ENCODE data around the gene TEK. TPM values are rescaled to one million over a fixed set of nuclear protein-coding genes. Genes with fewer than 3 reads are reported as not detected.

TEK gene
- polyA plus RNA-seq, 4 donors: 0.22 to 11.3 (median 4.6) TPM

GRCh38 chr9:27184556-27185351 lies 75.7 kb downstream of the TEK start:
- WGBS, 3 donors: 56 to 74% (median 69%) methylated on average over 5 of the region's 5 CpGs
- no peak for FAIRE-seq
- no peak overlapping the region for H3K4me3 ChIP-seq (ENCODE audit: low read depth in 1 of 3, low read length in 3 of 3)
- no peaks in the 10 kb centered on the region for H3K4me1 ChIP-seq (ENCODE audit: control insufficient read depth in 3 of 3, insufficient read depth in 2 of 3, low read depth in 1 of 3, low read length in 2 of 3)
- no peaks in the 10 kb centered on the region for H3K36me3 ChIP-seq (ENCODE audit: control insufficient read depth in 3 of 3, insufficient read depth in 2 of 3, low read depth in 1 of 3, low read length in 3 of 3)
- no peaks in the 10 kb centered on the region for H3K27me3 ChIP-seq (ENCODE audit: control insufficient read depth in 3 of 3, insufficient read depth in 3 of 3, low read length in 3 of 3)
- no peak overlapping the region for H3K27ac ChIP-seq (ENCODE audit: low read depth in 1 of 3, low read length in 2 of 3)
- no peaks in the 10 kb centered on the region for H3K9me3 ChIP-seq (ENCODE audit: control insufficient read depth in 2 of 2, insufficient read depth in 1 of 2, low read depth in 1 of 2, low read length in 1 of 2)
- DNase-seq: no peak

- 24 to 64% (median 31%) methylated on average over 1 of the region's 1 CpG for WGBS, 3 donors
- Histone ChIP-seq H3K36me3 (ENCODE audit: control insufficient read depth in 3 of 3, insufficient read depth in 2 of 3, low read depth in 1 of 3, low read length in 3 of 3) (no peaks in the 10 kb centered on the region), H3K4me3 (ENCODE audit: low read depth in 1 of 3, low read length in 3 of 3) (no peak overlapping the region), H3K27me3 (ENCODE audit: control insufficient read depth in 3 of 3, insufficient read depth in 3 of 3, low read length in 3 of 3) (no peaks in the 10 kb centered on the region), H3K4me1 (ENCODE audit: control insufficient read depth in 3 of 3, insufficient read depth in 2 of 3, low read depth in 1 of 3, low read length in 2 of 3) (no peaks in the 10 kb centered on the region), H3K9me3 (ENCODE audit: control insufficient read depth in 2 of 2, insufficient read depth in 1 of 2, low read depth in 1 of 2, low read length in 1 of 2) (no peaks in the 10 kb centered on the region), H3K27ac (ENCODE audit: low read depth in 1 of 3, low read length in 2 of 3) (no peak overlapping the region)
- peak in 1 of 2 donors; percentile 15 for DNase-seq
- FAIRE-seq: no peak
These were observed 79.4 kb downstream of the TEK start for GRCh38 chr9:27188426-27188825.

GRCh38 chr9:27189426-27189825 lies 80.4 kb downstream of the TEK start:
- no peak overlapping the region for H3K4me3 ChIP-seq (ENCODE audit: low read depth in 1 of 3, low read length in 3 of 3)
- no peak for FAIRE-seq
- WGBS, 3 donors: 87 to 97% (median 94%) methylated on average over 1 of the region's 1 CpG

GRCh38 chr9:27192291-27192960 lies 83.4 kb downstream of the TEK start:
- WGBS, 3 donors: 60 to 82% (median 77%) methylated on average over 10 of the region's 10 CpGs
- no peak for FAIRE-seq
- DNase-seq: no peak
- no peaks in the 10 kb centered on the region for H3K9me3 ChIP-seq (ENCODE audit: control insufficient read depth in 2 of 2, insufficient read depth in 1 of 2, low read depth in 1 of 2, low read length in 1 of 2)
- no peaks in the 10 kb centered on the region for H3K4me1 ChIP-seq (ENCODE audit: control insufficient read depth in 3 of 3, insufficient read depth in 2 of 3, low read depth in 1 of 3, low read length in 2 of 3)
- H3K27me3 ChIP-seq (ENCODE audit: control insufficient read depth in 3 of 3, insufficient read depth in 3 of 3, low read length in 3 of 3): no peaks in the 10 kb centered on the region
- H3K27ac ChIP-seq (ENCODE audit: low read depth in 1 of 3, low read length in 2 of 3): no peak overlapping the region
- H3K36me3 ChIP-seq (ENCODE audit: control insufficient read depth in 3 of 3, insufficient read depth in 2 of 3, low read depth in 1 of 3, low read length in 3 of 3): peaks cover 0 to 2% (median 0%) of the 10 kb centered on the region in 3 donors
- no peak overlapping the region for H3K4me3 ChIP-seq (ENCODE audit: low read depth in 1 of 3, low read length in 3 of 3)

More at GRCh38 chr9:27189426-27189825, 80.4 kb downstream of the TEK start:
- Histone ChIP-seq H3K27me3 (ENCODE audit: control insufficient read depth in 3 of 3, insufficient read depth in 3 of 3, low read length in 3 of 3) (no peaks in the 10 kb centered on the region), H3K36me3 (ENCODE audit: control insufficient read depth in 3 of 3, insufficient read depth in 2 of 3, low read depth in 1 of 3, low read length in 3 of 3) (no peaks in the 10 kb centered on the region), H3K27ac (ENCODE audit: low read depth in 1 of 3, low read length in 2 of 3) (no peak overlapping the region), H3K4me1 (ENCODE audit: control insufficient read depth in 3 of 3, insufficient read depth in 2 of 3, low read depth in 1 of 3, low read length in 2 of 3) (no peaks in the 10 kb centered on the region), H3K9me3 (ENCODE audit: control insufficient read depth in 2 of 2, insufficient read depth in 1 of 2, low read depth in 1 of 2, low read length in 1 of 2) (no peaks in the 10 kb centered on the region)
- no peak for DNase-seq

GRCh38 chr9:27193886-27194285 lies 84.9 kb downstream of the TEK start:
- WGBS, 3 donors: 73 to 88% (median 88%) methylated on average over 1 of the region's 1 CpG
- H3K9me3 ChIP-seq (ENCODE audit: control insufficient read depth in 2 of 2, insufficient read depth in 1 of 2, low read depth in 1 of 2, low read length in 1 of 2): no peaks in the 10 kb centered on the region
- no peak for FAIRE-seq
- no peaks in the 10 kb centered on the region for H3K27me3 ChIP-seq (ENCODE audit: control insufficient read depth in 3 of 3, insufficient read depth in 3 of 3, low read length in 3 of 3)
- DNase-seq: no peak
- H3K4me1 ChIP-seq (ENCODE audit: control insufficient read depth in 3 of 3, insufficient read depth in 2 of 3, low read depth in 1 of 3, low read length in 2 of 3): no peaks in the 10 kb centered on the region
- no peak overlapping the region for H3K27ac ChIP-seq (ENCODE audit: low read depth in 1 of 3, low read length in 2 of 3)
- H3K4me3 ChIP-seq (ENCODE audit: low read depth in 1 of 3, low read length in 3 of 3): no peak overlapping the region
- H3K36me3 ChIP-seq (ENCODE audit: control insufficient read depth in 3 of 3, insufficient read depth in 2 of 3, low read depth in 1 of 3, low read length in 3 of 3): peaks cover 0 to 2% (median 0%) of the 10 kb centered on the region in 3 donors

- WGBS, 3 donors: 56 to 64% (median 62%) methylated on average over 5 of the region's 5 CpGs
- H3K4me3 ChIP-seq (ENCODE audit: low read depth in 1 of 3, low read length in 3 of 3): no peak overlapping the region
- peaks cover 0 to 2% (median 0%) of the 10 kb centered on the region in 3 donors for H3K36me3 ChIP-seq (ENCODE audit: control insufficient read depth in 3 of 3, insufficient read depth in 2 of 3, low read depth in 1 of 3, low read length in 3 of 3)
- DNase-seq: peak in 1 of 2 donors; percentile 10
- no peak for FAIRE-seq
- H3K27me3 ChIP-seq (ENCODE audit: control insufficient read depth in 3 of 3, insufficient read depth in 3 of 3, low read length in 3 of 3): no peaks in the 10 kb centered on the region
- no peak overlapping the region for H3K27ac ChIP-seq (ENCODE audit: low read depth in 1 of 3, low read length in 2 of 3)
- H3K9me3 ChIP-seq (ENCODE audit: control insufficient read depth in 2 of 2, insufficient read depth in 1 of 2, low read depth in 1 of 2, low read length in 1 of 2): no peaks in the 10 kb centered on the region
- no peaks in the 10 kb centered on the region for H3K4me1 ChIP-seq (ENCODE audit: control insufficient read depth in 3 of 3, insufficient read depth in 2 of 3, low read depth in 1 of 3, low read length in 2 of 3)
These were observed 85.5 kb downstream of the TEK start for GRCh38 chr9:27194401-27195091.

GRCh38 chr9:27195191-27195590 lies 86.2 kb downstream of the TEK start:
- no peak for DNase-seq
- no peak for FAIRE-seq
- peaks cover 0 to 2% (median 0%) of the 10 kb centered on the region in 3 donors for H3K36me3 ChIP-seq (ENCODE audit: control insufficient read depth in 3 of 3, insufficient read depth in 2 of 3, low read depth in 1 of 3, low read length in 3 of 3)
- H3K4me3 ChIP-seq (ENCODE audit: low read depth in 1 of 3, low read length in 3 of 3): no peak overlapping the region
- H3K27me3 ChIP-seq (ENCODE audit: control insufficient read depth in 3 of 3, insufficient read depth in 3 of 3, low read length in 3 of 3): no peaks in the 10 kb centered on the region
- no peak overlapping the region for H3K27ac ChIP-seq (ENCODE audit: low read depth in 1 of 3, low read length in 2 of 3)
- no peaks in the 10 kb centered on the region for H3K4me1 ChIP-seq (ENCODE audit: control insufficient read depth in 3 of 3, insufficient read depth in 2 of 3, low read depth in 1 of 3, low read length in 2 of 3)
- H3K9me3 ChIP-seq (ENCODE audit: control insufficient read depth in 2 of 2, insufficient read depth in 1 of 2, low read depth in 1 of 2, low read length in 1 of 2): no peaks in the 10 kb centered on the region
- WGBS, 3 donors: 69 to 77% (median 75%) methylated on average over 3 of the region's 3 CpGs

- Histone ChIP-seq H3K27me3 (ENCODE audit: control insufficient read depth in 3 of 3, insufficient read depth in 3 of 3, low read length in 3 of 3) (no peaks in the 10 kb centered on the region), H3K36me3 (ENCODE audit: control insufficient read depth in 3 of 3, insufficient read depth in 2 of 3, low read depth in 1 of 3, low read length in 3 of 3) (peaks cover 0 to 2% (median 0%) of the 10 kb centered on the region in 3 donors), H3K4me1 (ENCODE audit: control insufficient read depth in 3 of 3, insufficient read depth in 2 of 3, low read depth in 1 of 3, low read length in 2 of 3) (no peaks in the 10 kb centered on the region), H3K27ac (ENCODE audit: low read depth in 1 of 3, low read length in 2 of 3) (no peak overlapping the region), H3K9me3 (ENCODE audit: control insufficient read depth in 2 of 2, insufficient read depth in 1 of 2, low read depth in 1 of 2, low read length in 1 of 2) (no peaks in the 10 kb centered on the region), H3K4me3 (ENCODE audit: low read depth in 1 of 3, low read length in 3 of 3) (no peak overlapping the region)
- DNase-seq (no peak), FAIRE-seq (no peak)
- WGBS, 3 donors: 81 to 91% (median 86%) methylated on average over 3 of the region's 3 CpGs
These were observed 87.4 kb downstream of the TEK start for GRCh38 chr9:27196383-27196782.
